Osteoblast (primary cell): ENCODE results near the gene PKHD1. TPM values are rescaled to one million over a fixed set of nuclear protein-coding genes. Genes with fewer than 3 reads are reported as not detected.
A peak's percentile ranks its signal among the peaks of the same experiment; 100 is the strongest.
"Not testable (repeated sequence)": the region's sequence is repeated elsewhere in the genome, so short reads cannot be mapped to it uniquely, and the experiment has no call there.

ENCODE experiments used
- DNase-seq: peaks from one replicate; pipeline ENCODE4 v3.0.0; 2011; ENCODE audit warnings: low spot score, mixed read lengths; ENCODE audit not compliant: insufficient read length; ENCODE audit errors: missing footprints
- H2AFZ ChIP-seq: 2 replicates; pipeline ENCODE4 v1.6.0; 2011; ENCODE audit warnings: mild to moderate bottlenecking, low read length
- H3K27ac ChIP-seq: 2 replicates; pipeline ENCODE4 v1.5.1; 2011; ENCODE audit warnings: mild to moderate bottlenecking, low read depth, low read length, moderate library complexity
- H3K27me3 ChIP-seq: 2 replicates; pipeline ENCODE4 v1.6.0; 2012; ENCODE audit warnings: mild to moderate bottlenecking, control low read depth, inconsistent platforms, low read length, moderate library complexity; ENCODE audit not compliant: insufficient read depth
- H3K36me3 ChIP-seq: 2 replicates; pipeline ENCODE4 v1.5.1; 2011; ENCODE audit warnings: mild to moderate bottlenecking, low read length, control low read depth, moderate library complexity; ENCODE audit not compliant: insufficient read depth
- H3K4me1 ChIP-seq: 2 replicates; pipeline ENCODE4 v1.5.1; 2011; ENCODE audit warnings: mild to moderate bottlenecking, low read length, control low read depth, moderate library complexity; ENCODE audit not compliant: insufficient read depth
- H3K4me2 ChIP-seq: 2 replicates; pipeline ENCODE4 v1.6.0; 2011; ENCODE audit warnings: mild to moderate bottlenecking, low read length; ENCODE audit not compliant: insufficient read depth
- H3K4me3 ChIP-seq: fragments of 200-600 bp; sonication (generic); 3 replicates; pipeline ENCODE4 v1.5.1; 2012; ENCODE audit warnings: mild to moderate bottlenecking, low read length, inconsistent platforms; ENCODE audit not compliant: insufficient read depth
- H3K79me2 ChIP-seq: 2 replicates; pipeline ENCODE4 v1.6.0; 2012; ENCODE audit warnings: mild to moderate bottlenecking, low read length, control low read depth, inconsistent platforms; ENCODE audit not compliant: insufficient read depth
- H3K9me3 ChIP-seq: 2 replicates; pipeline ENCODE4 v1.5.1; 2011; ENCODE audit warnings: low read depth, low read length, control low read depth
- H4K20me1 ChIP-seq: 2 replicates; pipeline ENCODE4 v1.6.0; 2012; ENCODE audit warnings: mild to moderate bottlenecking, low read length, control low read depth; ENCODE audit not compliant: insufficient read depth
- total RNA-seq: library from RNA; depleted of rRNA; stranded (reverse); fragments of >200 nt; gene quantifications from 2 replicates; pipeline ENCODE4 v1.2.3, GENCODE V29; 2012
- TF ChIP-seq, protein P1 (sequence below): IDR thresholded peaks from 2 replicates; pipeline ENCODE4 v1.5.1; 2011; ENCODE audit warnings: mild to moderate bottlenecking, low read depth, low read length, moderate library complexity; ENCODE audit errors: extremely low read depth

The PKHD1 gene
- total RNA-seq, 1 donor = not detected

- H2AFZ ChIP-seq = no peak overlapping the region
- TF ChIP-seq, protein P1, sequence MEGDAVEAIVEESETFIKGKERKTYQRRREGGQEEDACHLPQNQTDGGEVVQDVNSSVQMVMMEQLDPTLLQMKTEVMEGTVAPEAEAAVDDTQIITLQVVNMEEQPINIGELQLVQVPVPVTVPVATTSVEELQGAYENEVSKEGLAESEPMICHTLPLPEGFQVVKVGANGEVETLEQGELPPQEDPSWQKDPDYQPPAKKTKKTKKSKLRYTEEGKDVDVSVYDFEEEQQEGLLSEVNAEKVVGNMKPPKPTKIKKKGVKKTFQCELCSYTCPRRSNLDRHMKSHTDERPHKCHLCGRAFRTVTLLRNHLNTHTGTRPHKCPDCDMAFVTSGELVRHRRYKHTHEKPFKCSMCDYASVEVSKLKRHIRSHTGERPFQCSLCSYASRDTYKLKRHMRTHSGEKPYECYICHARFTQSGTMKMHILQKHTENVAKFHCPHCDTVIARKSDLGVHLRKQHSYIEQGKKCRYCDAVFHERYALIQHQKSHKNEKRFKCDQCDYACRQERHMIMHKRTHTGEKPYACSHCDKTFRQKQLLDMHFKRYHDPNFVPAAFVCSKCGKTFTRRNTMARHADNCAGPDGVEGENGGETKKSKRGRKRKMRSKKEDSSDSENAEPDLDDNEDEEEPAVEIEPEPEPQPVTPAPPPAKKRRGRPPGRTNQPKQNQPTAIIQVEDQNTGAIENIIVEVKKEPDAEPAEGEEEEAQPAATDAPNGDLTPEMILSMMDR = no peak
- no peaks in the 10 kb centered on the region for H3K36me3 ChIP-seq
- H3K4me1 ChIP-seq = no peaks in the 10 kb centered on the region
- H3K27ac ChIP-seq = no peak overlapping the region
- no peaks in the 10 kb centered on the region for H4K20me1 ChIP-seq
- no peak overlapping the region for H3K4me2 ChIP-seq
- no peak overlapping the region for H3K4me3 ChIP-seq
- H3K79me2 ChIP-seq = no peaks in the 10 kb centered on the region
- H3K9me3 ChIP-seq = no peaks in the 10 kb centered on the region
- H3K27me3 ChIP-seq = no peaks in the 10 kb centered on the region
- peak; percentile 44 for DNase-seq
Observed at GRCh38 chr6:51953246-51953645, 134.2 kb downstream of the PKHD1 start.

DNA sequence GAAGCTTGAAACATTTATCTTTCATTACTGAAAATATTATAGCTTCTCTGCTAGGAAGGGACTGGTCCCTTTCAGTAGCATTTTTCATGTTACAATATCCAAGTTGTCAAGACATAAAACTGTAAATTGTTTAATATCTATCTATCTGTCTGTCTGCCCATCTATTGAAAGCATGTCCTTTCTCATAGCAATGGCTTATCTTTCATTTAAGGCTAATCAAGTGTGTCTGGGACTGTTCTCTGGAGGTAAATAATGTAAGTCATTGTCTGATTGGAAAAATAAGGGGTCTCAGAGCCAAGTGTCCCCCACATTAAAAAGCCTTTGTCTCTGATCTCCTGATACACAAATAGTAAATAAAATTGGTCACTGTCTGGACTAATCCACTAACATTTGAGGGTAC is 135.5 kb downstream of the PKHD1 start:
- no peaks in the 10 kb centered on the region for H4K20me1 ChIP-seq
- TF ChIP-seq, protein P1 = no peak
- no peaks in the 10 kb centered on the region for H3K4me1 ChIP-seq
- H2AFZ ChIP-seq = no peak overlapping the region
- H3K9me3 ChIP-seq = no peaks in the 10 kb centered on the region
- no peak for DNase-seq
- no peaks in the 10 kb centered on the region for H3K36me3 ChIP-seq
- no peaks in the 10 kb centered on the region for H3K27me3 ChIP-seq
- no peak overlapping the region for H3K4me3 ChIP-seq
- H3K27ac ChIP-seq = no peak overlapping the region
- H3K79me2 ChIP-seq = no peaks in the 10 kb centered on the region
- no peak overlapping the region for H3K4me2 ChIP-seq

GRCh38 chr6:51949526-51949925 is 137.9 kb downstream of the PKHD1 start:
- Histone ChIP-seq H3K4me1 (no peaks in the 10 kb centered on the region), H3K4me2 (no peak overlapping the region), H3K9me3 (no peaks in the 10 kb centered on the region), H4K20me1 (no peaks in the 10 kb centered on the region), H3K36me3 (no peaks in the 10 kb centered on the region), H3K27ac (no peak overlapping the region), H3K79me2 (no peaks in the 10 kb centered on the region), H3K27me3 (no peaks in the 10 kb centered on the region), H3K4me3 (no peak overlapping the region), H2AFZ (no peak overlapping the region)
- TF ChIP-seq, protein P1 = no peak
- no peak for DNase-seq

DNA sequence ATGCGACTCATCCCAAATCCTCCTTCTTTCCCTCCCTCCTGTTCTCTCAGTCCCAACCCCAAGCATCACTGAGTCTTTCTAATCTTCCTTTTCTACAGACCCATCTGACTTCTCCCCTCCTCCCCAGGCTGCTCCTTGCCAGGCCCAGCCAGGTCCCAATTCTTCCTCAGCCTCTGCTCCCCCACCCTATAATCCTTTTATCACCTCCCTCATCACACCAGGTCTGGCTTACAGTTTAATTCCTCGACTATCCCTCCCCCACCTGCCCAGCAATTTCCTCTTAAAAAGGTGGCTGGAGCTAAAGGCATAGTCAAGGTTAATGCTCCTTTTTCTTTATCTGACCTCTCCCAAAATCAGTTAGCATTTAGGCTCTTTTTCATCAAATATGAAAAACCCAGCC is 147.7 kb downstream of the PKHD1 start:
- not testable (repeated sequence) for H3K4me1 ChIP-seq, DNase-seq, H3K27ac ChIP-seq, H3K79me2 ChIP-seq, H4K20me1 ChIP-seq, H3K4me2 ChIP-seq, H3K9me3 ChIP-seq, H3K27me3 ChIP-seq, H2AFZ ChIP-seq, H3K4me3 ChIP-seq, H3K36me3 ChIP-seq
